IPS DF 6.9 (cell line): Measurements from ENCODE around the gene HOXC5.
A peak's percentile ranks its signal among the peaks of the same experiment; 100 is the strongest.

Experiments used
- DNase-seq: peaks from one replicate; pipeline ENCODE4 v3.0.0-alpha.2; 2013; ENCODE audit warnings: low read depth, low spot score
- H3K27ac ChIP-seq: one replicate; pipeline ENCODE4 v1.5.1; 2013; ENCODE audit warnings: low read length, control low read depth
- H3K27me3 ChIP-seq: 2 replicates; pipeline ENCODE4 v1.6.1; 2013; ENCODE audit warnings: mild to moderate bottlenecking, low read length; ENCODE audit not compliant: control insufficient read depth, insufficient read depth
- H3K36me3 ChIP-seq: 2 replicates; pipeline ENCODE4 v1.6.1; 2013; ENCODE audit warnings: low read length; ENCODE audit not compliant: control insufficient read depth, insufficient read depth
- H3K4me1 ChIP-seq: 2 replicates; pipeline ENCODE4 v1.6.1; 2013; ENCODE audit warnings: low read length; ENCODE audit not compliant: control insufficient read depth, insufficient read depth
- H3K4me3 ChIP-seq: 2 replicates; pipeline ENCODE4 v1.5.1; 2013; ENCODE audit warnings: mild to moderate bottlenecking, low read length
- H3K9me3 ChIP-seq: 2 replicates; pipeline ENCODE4 v1.6.1; 2013; ENCODE audit warnings: low read length, inconsistent platforms; ENCODE audit not compliant: control insufficient read depth, insufficient read depth
- WGBS: extraction: QIAGEN DNeasy Blood & Tissue Kit; methylation state at CpG from one replicate; pipeline ENCODE4 v1.1.7; 2013; ENCODE audit warnings: mixed read lengths, missing lambda C conversion rate; ENCODE audit not compliant: insufficient read length, insufficient coverage; 5-methylcytosine and 5-hydroxymethylcytosine counted together

HOXC5 gene

GRCh38 chr12:54051874-54052437, 19.1 kb downstream of the HOXC5 start:
- Histone ChIP-seq H3K9me3 (no peaks in the 10 kb centered on the region), H3K27ac (no peak overlapping the region), H3K36me3 (no peaks in the 10 kb centered on the region), H3K4me3 (no peak overlapping the region), H3K4me1 (peaks cover 4% of the 10 kb centered on the region; the same call in 1 of the 2 replicates), H3K27me3 (peaks cover 98% of the 10 kb centered on the region)
- no CpG with 5 or more reads among the region's 24 CpGs for WGBS
- no peak for DNase-seq

GRCh38 chr12:54052438-54053002, 19.7 kb downstream of the HOXC5 start:
- peaks cover 98% of the 10 kb centered on the region for H3K27me3 ChIP-seq
- no peak overlapping the region for H3K4me3 ChIP-seq

GRCh38 chr12:54053003-54053750, 20.3 kb downstream of the HOXC5 start:
- H3K4me1 ChIP-seq, result peaks cover 4% of the 10 kb centered on the region; the same call in 1 of the 2 replicates
- H3K4me3 ChIP-seq, result peak overlapping the region; percentile 7; the same call in 1 of the 2 replicates
- no peaks in the 10 kb centered on the region; the same call in 1 of the 2 replicates for H3K9me3 ChIP-seq
- H3K36me3 ChIP-seq, result no peaks in the 10 kb centered on the region
- peaks cover 98% of the 10 kb centered on the region for H3K27me3 ChIP-seq
- no peak overlapping the region for H3K27ac ChIP-seq
- no peak for DNase-seq
- no CpG with 5 or more reads among the region's 22 CpGs for WGBS

More at GRCh38 chr12:54052438-54053002, 19.7 kb downstream of the HOXC5 start:
- no peak for DNase-seq
- no peaks in the 10 kb centered on the region for H3K9me3 ChIP-seq
- H3K27ac ChIP-seq, result no peak overlapping the region
- peaks cover 4% of the 10 kb centered on the region; the same call in 1 of the 2 replicates for H3K4me1 ChIP-seq
- no CpG with 5 or more reads among the region's 10 CpGs for WGBS
- no peaks in the 10 kb centered on the region for H3K36me3 ChIP-seq

DNA sequence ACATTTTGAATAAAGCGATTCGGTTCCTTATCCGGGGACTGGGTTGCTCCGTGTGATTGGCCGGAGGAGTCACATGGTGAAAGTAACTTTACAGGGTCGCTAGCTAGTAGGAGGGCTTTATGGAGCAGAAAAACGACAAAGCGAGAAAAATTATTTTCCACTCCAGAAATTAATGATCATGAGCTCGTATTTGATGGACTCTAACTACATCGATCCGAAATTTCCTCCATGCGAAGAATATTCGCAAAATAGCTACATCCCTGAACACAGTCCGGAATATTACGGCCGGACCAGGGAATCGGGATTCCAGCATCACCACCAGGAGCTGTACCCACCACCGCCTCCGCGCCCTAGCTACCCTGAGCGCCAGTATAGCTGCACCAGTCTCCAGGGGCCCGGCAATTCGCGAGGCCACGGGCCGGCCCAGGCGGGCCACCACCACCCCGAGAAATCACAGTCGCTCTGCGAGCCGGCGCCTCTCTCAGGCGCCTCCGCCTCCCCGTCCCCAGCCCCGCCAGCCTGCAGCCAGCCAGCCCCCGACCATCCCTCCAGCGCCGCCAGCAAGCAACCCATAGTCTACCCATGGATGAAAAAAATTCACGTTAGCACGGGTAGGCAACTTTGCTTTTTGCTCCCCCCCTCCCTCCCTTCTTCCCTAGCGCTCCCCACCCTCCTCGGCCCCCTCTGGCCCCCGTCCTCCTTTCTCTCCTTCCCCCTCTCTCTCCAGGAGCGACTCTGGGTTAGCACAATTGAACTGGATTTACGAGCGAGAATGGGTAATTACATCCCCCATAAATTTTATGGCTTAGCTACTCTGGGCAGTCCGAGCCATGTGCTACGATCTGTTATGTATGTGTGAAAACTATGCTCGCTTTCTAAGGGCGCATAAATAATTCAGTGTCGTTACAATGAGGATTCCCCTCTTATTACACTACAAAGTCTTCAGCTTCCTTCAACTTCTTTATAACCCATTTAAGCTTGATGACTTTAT, 21.2 kb downstream of the HOXC5 start, which contains the start of gene HOXC4:
Gene HOXC4 (plus strand): TSS at position 85 of the 991 bp plus-strand sequence. CDS start 88 bp downstream, at position 173.
- Histone ChIP-seq H3K4me3 (peak within 1 kb of the TSS; percentile 7; the same call in 1 of the 2 replicates), H3K4me1 (peaks cover 4% of the 10 kb centered on the region; the same call in 1 of the 2 replicates), H3K27me3 (peaks cover 98% of the 10 kb centered on the region), H3K27ac (no peak within 1 kb of the TSS), H3K9me3 (no peaks in the 10 kb centered on the region; the same call in 1 of the 2 replicates), H3K36me3 (no peaks in the 10 kb centered on the region)
- DNase-seq, result no peak
- no CpG with 5 or more reads among the region's 52 CpGs for WGBS

- H3K27me3 ChIP-seq, result peaks cover 99% of the 10 kb centered on the region
These were observed 21.9 kb downstream of the HOXC5 start for GRCh38 chr12:54054742-54055194.

GRCh38 chr12:54055552-54055951, 22.7 kb downstream of the HOXC5 start:
- no peak overlapping the region for H3K27ac ChIP-seq
- no peaks in the 10 kb centered on the region; the same call in 1 of the 2 replicates for H3K9me3 ChIP-seq
- no peak overlapping the region for H3K4me3 ChIP-seq
- no CpG with 5 or more reads among the region's 2 CpGs for WGBS
- no peak for DNase-seq
- no peaks in the 10 kb centered on the region for H3K36me3 ChIP-seq
- H3K27me3 ChIP-seq, result peaks cover 99% of the 10 kb centered on the region
- peaks cover 4% of the 10 kb centered on the region; the same call in 1 of the 2 replicates for H3K4me1 ChIP-seq

More at GRCh38 chr12:54054742-54055194, 21.9 kb downstream of the HOXC5 start:
- Histone ChIP-seq H3K4me3 (no peak overlapping the region), H3K36me3 (no peaks in the 10 kb centered on the region), H3K27ac (no peak overlapping the region), H3K9me3 (no peaks in the 10 kb centered on the region; the same call in 1 of the 2 replicates), H3K4me1 (peaks cover 4% of the 10 kb centered on the region; the same call in 1 of the 2 replicates)
- WGBS, result no CpG with 5 or more reads among the region's 24 CpGs
- DNase-seq, result no peak

DNA sequence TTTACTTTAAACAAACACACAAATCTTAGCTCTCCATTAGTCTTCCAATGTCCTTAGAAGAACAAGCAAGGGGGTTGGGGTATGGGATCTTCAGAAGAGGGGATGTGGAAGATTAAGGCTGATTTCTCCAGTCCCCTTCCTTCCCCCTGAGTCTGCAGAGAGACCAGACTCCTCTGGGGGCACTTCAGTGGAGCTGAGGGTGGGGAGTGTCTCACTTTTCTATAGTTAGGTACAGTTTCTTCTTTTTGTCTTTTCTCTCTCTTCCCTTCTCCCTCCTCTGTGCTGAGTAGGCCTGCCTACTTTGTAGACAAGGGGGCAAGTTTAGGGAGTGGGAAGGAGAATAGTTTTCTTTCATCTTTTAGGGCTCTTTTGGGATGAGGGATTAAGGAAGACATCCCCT, 23.3 kb downstream of the HOXC5 start:
- Histone ChIP-seq H3K4me1 (peaks cover 4% of the 10 kb centered on the region; the same call in 1 of the 2 replicates), H3K27me3 (peaks cover 99% of the 10 kb centered on the region), H3K4me3 (no peak overlapping the region), H3K36me3 (no peaks in the 10 kb centered on the region), H3K9me3 (no peaks in the 10 kb centered on the region; the same call in 1 of the 2 replicates), H3K27ac (no peak overlapping the region)
- DNase-seq, result no peak

DNA sequence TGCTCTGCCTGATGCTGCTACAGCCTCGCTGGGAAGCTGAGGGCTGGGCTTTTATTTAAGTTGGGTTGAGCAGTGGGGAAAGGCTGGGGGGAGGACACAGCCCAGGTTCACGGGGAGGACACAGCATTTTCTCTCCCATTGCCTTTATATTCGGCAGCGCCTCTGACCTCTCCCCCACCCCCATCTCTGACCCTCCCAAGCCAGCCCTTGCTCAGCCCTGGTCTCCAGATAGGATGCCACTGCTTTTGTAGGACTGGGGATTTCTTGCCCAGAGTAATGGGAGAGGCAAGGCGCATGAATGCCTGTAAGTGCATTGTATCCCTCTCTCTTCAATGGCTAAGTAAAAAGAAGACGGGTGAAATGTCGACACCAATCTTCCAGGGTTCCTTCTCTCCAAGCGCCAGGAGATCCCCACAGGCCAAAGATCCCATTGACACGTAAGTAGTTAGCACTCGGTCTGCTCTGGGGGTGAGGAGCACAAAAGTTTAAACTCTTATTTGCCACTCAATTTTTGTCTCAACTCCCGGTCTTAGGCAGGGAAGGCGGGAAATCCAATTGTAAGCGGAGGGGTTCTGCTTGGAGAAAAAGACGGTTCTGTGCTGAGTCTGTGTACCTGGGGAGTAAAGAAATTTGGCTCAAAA, 25.4 kb downstream of the HOXC5 start:
- no peaks in the 10 kb centered on the region for H3K36me3 ChIP-seq
- no peaks in the 10 kb centered on the region; the same call in 1 of the 2 replicates for H3K9me3 ChIP-seq
- H3K27me3 ChIP-seq, result peaks cover 96% of the 10 kb centered on the region
- peaks cover 2% of the 10 kb centered on the region; the same call in 1 of the 2 replicates for H3K4me1 ChIP-seq
- no peak for DNase-seq
- H3K27ac ChIP-seq, result no peak overlapping the region
- WGBS, result no CpG with 5 or more reads among the region's 14 CpGs
- no peak overlapping the region for H3K4me3 ChIP-seq

DNA sequence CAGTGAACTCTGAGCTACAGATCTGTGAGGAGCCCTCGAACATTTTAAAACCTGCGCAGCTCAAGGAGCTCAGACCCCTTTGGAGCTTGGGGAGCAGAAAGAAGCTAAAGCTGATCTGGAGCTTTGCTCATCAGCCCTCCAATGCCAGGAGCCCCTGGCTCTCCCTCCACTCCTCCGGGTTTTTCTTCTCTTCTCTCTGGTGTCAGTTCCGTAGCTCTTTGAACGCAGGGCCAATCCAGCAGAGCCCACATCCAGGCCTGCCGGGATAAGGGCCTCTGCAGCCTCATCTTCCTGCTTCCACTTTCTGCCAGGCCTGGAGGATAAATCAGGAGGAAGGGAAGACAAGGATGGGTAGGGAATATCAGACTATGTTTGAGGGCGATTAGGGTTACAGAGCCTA, 26.8 kb downstream of the HOXC5 start:
- Histone ChIP-seq H3K27ac (no peak overlapping the region), H3K27me3 (peaks cover 91% of the 10 kb centered on the region), H3K9me3 (no peaks in the 10 kb centered on the region; the same call in 1 of the 2 replicates), H3K4me1 (peaks cover 2% of the 10 kb centered on the region; the same call in 1 of the 2 replicates), H3K36me3 (no peaks in the 10 kb centered on the region), H3K4me3 (no peak overlapping the region)
- WGBS, result no CpG with 5 or more reads among the region's 7 CpGs
- no peak for DNase-seq
